GM18499 (cell line): ENCODE results near the gene ASH1L.

Source experiments
- ATAC-seq: cut with Tn5 transposase; IDR thresholded peaks from one replicate; pipeline ENCODE4 v1.9.1; 2021; ENCODE audit warnings: moderate number of reproducible peaks; ENCODE audit not compliant: insufficient read depth, unreplicated experiment

The ASH1L gene

GRCh38 chr1:155319536-155319935, 243.1 kb downstream of the ASH1L start:
- ATAC-seq = no peak

DNA sequence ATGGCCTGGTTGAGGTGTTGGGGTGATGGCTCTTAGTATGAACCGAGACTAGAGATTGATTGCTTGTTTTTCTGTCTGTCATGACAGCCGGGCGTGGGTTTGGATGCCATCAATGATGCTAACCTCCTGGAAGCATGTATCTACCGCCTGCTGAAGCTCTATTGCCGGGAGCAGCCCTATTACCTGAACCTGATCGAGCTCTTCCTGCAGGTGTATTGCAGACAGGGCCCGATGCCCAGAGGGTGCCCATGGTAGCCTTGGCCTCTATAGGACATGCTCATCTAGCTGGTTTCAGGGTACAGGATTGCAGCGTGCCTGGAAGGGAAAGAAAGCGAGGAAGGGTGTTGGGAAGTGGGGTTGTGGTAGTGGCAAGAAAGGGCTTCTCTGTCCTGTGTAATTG, 244.5 kb downstream of the ASH1L start:
- no peak for ATAC-seq

GRCh38 chr1:155316922-155317321, 245.7 kb downstream of the ASH1L start:
- ATAC-seq = no peak

DNA sequence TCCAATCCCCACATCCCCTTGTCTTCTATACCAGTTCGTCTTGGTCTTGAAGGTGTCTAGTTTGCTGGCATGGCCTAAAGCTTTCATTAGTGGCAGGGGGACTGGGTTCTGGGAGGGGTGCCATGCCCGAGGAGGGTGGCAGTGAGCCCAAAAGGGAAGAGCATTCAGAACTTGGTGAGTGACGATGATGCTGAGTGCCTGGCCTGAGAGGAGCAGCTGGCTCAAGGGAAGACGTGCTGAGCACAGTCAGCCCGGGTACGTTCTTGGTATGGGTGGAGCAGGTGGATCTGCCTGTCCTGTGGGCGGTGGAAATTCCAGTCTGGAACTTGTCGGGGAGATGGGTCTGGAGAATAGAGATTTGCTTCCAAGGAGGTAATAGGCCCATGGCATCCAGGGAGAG, 249.3 kb downstream of the ASH1L start:
- ATAC-seq = no peak

DNA sequence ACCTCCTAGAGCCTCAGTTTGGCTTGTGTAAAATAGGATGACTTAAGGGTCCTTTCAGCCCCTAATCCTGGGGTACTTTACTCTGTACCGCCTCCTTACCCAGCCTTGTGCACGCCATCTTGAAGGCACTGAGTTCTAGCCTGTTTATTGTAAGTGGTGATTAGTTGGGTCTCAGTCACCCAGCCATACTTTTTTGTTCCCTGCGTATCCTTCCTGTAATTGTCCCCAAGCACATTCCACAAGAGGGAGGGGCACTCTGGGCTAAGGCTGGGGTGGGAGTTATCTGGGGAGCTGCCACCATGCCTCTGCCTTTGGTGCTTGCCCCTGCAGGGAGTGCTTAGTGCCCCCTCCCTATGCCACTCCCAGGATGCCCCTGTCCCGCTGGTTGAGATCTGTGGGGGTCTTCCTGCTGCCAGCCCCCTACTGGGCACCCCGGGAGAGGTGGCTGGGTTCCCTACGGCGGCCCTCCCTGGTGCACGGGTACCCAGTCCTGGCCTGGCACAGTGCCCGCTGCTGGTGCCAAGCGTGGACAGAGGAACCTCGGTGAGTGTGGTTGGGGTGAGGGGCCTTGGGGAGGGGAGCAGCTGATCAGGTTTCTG, 253.1 kb downstream of the ASH1L start:
- no peak for ATAC-seq

DNA sequence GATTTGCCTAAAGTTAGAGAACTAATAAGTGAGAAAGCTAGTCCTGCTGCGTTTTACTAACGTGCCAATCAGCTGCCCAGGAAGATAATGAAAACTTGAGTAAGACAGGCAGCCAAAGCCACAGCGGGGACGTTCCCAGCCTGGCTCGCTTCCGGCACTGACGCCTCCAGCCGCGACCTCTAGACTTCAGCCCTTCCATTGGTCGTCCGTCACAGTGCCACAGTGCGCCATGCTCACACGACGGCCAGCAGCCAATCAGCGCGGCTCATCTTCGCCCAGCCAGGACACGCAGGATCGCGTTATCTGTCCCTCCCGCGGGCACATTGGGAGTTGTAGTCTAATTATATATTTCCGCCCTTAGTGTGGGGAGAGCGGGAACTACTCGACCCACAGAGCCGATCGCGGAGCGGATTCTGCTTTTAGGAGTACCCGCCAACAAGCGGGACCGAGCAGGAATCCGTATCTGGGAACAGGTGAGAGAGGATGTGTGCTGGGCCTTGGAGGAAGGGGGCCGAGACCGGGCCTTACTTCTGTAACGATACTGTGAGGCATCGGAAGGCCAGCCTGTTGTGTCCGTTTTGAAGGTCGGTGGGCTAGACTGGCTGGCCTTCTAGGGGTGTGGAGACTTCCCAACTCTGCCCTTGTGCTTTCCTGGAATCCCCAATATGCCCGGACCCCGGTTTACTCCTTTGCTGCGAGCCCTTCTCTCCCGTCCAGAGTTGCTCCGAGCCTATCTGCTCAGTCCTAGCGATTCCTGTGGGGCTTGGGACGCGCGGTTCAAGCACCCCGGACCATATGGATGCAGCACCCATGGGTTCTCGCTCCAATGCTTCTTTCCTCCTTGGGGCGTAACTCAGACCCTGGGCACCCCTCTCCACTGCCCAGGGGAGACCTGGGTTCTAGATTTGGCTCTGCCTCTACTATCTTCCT, 253.8 kb downstream of the ASH1L start, which contains the start of gene FDPS:
Gene FDPS (plus strand): TSS at position 374 of the 930 bp plus-strand sequence. CDS start 924 bp downstream, outside the sequence.
- ATAC-seq = peak; percentile 83

- no peak for ATAC-seq
These were observed 255.3 kb downstream of the ASH1L start for GRCh38 chr1:155307247-155307740.

DNA sequence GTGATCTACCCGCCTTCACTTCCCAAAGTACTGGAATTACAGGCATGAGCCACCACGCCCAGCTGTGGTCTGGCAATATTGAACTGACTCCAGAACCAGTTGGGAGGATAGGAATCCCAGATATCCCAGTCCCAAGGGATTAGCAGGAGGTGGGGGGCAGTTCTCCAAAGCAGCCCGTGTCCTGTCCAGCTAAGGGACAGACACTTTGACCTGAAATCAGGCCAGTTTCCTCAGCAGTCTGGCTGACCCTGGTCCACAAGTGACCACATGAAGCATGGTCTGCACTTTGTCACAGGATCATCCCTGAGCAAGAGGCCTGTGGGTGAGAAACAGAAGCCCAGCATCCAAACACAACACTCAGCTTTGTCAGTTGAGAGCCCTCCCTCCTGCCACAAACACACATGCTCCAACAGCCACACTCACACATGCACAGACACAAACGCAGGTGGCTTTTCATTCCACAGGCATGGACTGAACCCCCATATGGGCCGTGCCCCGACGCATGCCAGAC, 256.7 kb downstream of the ASH1L start:
- no peak for ATAC-seq

- no peak for ATAC-seq
These were observed 258.0 kb downstream of the ASH1L start for GRCh38 chr1:155304558-155305063.

- ATAC-seq = no peak
These were observed 261.2 kb downstream of the ASH1L start, which contains the start of gene PKLR for GRCh38 chr1:155301342-155301841. Gene PKLR, minus strand, starts transcription at chr1:155301438. Its CDS starts 43 bp downstream, at chr1:155301395.

GRCh38 chr1:155300553-155301329, 261.9 kb downstream of the ASH1L start:
- ATAC-seq = no peak

DNA sequence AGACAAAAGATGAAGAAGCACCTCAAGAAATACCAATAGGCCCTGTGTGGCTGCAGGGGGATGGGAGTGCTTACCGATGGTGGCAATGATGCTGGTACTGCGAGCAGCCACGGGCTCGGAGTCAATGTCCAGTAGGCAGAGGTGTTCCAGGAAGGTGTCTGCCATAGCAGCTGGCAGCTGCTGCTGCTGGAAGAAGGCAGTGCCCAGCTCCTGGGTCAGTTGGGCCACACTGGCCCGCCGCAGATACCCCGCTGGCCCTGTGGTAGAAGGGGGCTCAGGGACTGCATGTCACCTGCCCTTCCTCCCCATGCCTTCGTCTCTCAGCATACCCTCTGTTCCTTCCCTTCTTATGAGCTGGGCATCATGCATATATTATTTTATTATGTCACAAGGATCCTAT, 262.6 kb downstream of the ASH1L start:
- no peak for ATAC-seq

GRCh38 chr1:155297384-155297783, 265.2 kb downstream of the ASH1L start:
- ATAC-seq = no peak

- ATAC-seq = no peak
These were observed 265.9 kb downstream of the ASH1L start for GRCh38 chr1:155296661-155297060.

GRCh38 chr1:155295942-155296267, 266.7 kb downstream of the ASH1L start:
- no peak for ATAC-seq

DNA sequence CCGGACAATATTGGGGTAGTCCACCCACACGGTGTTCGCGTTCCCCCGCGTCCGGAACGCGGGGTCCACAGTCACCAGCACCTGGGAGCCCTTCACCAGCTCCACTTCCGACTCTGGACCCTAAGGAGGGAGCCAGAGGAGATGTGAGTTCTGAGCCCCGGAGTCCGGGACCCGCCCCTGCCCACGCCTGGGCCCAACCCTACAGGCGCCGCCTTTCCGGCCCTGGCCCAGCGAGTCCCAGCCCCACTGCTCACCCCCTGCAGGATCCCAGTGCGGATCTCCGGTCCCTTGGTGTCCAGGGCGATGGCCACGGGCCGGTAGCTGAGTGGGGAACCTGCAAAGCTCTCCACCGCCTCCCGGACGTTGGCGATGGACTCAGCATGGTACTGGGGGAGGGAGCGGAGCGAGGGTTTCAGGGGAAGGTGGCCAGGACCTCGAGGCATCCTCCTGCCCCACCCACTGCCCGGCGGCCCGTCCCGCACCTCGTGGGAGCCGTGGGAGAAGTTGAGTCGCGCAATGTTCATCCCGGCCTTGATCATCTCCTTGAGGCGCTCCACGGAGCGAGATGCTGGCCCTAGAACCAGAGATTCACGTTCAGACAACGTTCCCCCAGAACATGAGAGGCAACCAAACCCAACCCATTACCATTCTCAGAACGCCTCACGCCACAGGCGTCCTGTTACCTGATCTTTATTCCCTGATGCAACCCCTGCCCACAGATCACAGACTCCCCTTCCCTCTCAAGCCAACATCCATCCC, 267.2 kb downstream of the ASH1L start:
- ATAC-seq = no peak

- no peak for ATAC-seq
These were observed 268.0 kb downstream of the ASH1L start for GRCh38 chr1:155294520-155295182.

DNA sequence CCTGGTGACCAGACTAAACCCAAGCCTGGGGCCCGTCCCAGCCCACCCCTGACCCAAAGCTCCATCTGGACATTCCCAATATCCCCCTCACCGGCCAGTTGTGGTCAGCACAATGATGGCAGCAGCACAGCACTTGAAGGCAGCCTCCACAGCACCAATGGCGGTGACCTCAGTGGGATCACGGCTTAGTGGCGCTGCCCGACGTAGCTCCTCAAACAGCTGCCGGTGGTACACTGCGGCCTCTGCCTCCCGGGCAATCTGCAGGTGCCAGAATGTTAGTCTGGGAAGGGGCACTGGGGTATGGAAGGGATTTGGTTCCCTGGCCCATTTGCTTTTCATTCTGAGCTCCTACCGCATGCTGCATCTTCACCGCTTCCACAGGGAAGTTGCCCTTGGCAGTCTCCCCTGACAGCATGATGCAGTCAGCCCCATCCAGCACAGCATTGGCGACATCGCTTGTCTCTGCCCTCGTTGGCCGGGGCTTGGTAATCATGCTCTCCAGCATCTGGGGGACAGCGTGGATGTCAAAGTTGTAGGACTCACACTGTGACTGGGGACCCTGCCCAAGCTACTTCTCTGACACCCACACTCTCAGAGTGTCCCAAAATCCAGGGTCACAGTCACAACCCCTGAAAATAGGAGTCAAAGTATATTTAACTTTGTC, 269.4 kb downstream of the ASH1L start:
- ATAC-seq = no peak
